Measurements from ENCODE around the gene DDR1.
"Not testable (repeated sequence)": the region's sequence is repeated elsewhere in the genome, so short reads cannot be mapped to it uniquely, and the experiment has no call there.

The DDR1 gene

DNA sequence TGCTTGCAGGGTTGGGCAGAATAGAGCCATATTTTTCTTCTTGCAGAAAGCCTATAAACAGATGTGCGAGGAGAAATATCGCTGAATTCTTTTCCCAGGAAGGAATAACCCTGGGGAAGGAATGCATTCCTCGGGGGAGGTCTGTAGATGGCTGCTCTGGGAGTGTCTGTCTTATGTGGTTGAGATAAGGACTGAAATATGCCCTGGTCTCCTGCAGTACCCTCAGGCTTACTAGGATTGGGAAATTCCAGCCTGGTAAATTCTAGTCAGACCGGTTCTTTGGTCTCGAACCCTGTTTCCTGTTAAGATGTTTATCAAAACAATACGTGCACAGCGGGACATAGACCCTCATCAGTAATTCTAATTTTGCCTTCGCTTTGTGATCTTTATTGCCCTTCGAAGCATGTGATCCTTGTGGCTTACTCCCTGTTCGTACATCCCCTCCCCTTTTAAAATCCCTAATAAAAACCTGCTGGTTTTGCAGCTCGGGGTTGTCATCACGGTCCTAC lies 15.0 kb upstream of the DDR1 start:
- H3K4me3 ChIP-seq (ENCODE audit: insufficient read depth, low read depth, low read length, poor library complexity, severe bottlenecking); H3K27me3 ChIP-seq (replicated peaks; ENCODE audit: control insufficient read depth, insufficient read depth, low read length, poor library complexity, severe bottlenecking); H3K9me3 ChIP-seq (ENCODE audit: control insufficient read depth, low read length); H3K27ac ChIP-seq (ENCODE audit: insufficient read depth, low read length, poor library complexity, severe bottlenecking); H3K36me3 ChIP-seq (ENCODE audit: control insufficient read depth, insufficient read depth, low read length); H3K4me1 ChIP-seq (ENCODE audit: control insufficient read depth, insufficient read depth, low read length, poor library complexity, severe bottlenecking); DNase-seq: not testable (repeated sequence)

GRCh38 chr6:30870546-30870945 lies 13.8 kb upstream of the DDR1 start:
- no peak for DNase-seq
- no peaks in the 10 kb centered on the region for H3K9me3 ChIP-seq (ENCODE audit: control insufficient read depth, low read length)
- H3K4me1 ChIP-seq (ENCODE audit: control insufficient read depth, insufficient read depth, low read length, poor library complexity, severe bottlenecking), result no peaks in the 10 kb centered on the region
- no peaks in the 10 kb centered on the region for H3K36me3 ChIP-seq (ENCODE audit: control insufficient read depth, insufficient read depth, low read length)
- H3K27ac ChIP-seq (ENCODE audit: insufficient read depth, low read length, poor library complexity, severe bottlenecking), result no peak overlapping the region
- no peaks in the 10 kb centered on the region for H3K27me3 ChIP-seq (replicated peaks; ENCODE audit: control insufficient read depth, insufficient read depth, low read length, poor library complexity, severe bottlenecking)
- no peak overlapping the region for H3K4me3 ChIP-seq (ENCODE audit: insufficient read depth, low read depth, low read length, poor library complexity, severe bottlenecking)

DNA sequence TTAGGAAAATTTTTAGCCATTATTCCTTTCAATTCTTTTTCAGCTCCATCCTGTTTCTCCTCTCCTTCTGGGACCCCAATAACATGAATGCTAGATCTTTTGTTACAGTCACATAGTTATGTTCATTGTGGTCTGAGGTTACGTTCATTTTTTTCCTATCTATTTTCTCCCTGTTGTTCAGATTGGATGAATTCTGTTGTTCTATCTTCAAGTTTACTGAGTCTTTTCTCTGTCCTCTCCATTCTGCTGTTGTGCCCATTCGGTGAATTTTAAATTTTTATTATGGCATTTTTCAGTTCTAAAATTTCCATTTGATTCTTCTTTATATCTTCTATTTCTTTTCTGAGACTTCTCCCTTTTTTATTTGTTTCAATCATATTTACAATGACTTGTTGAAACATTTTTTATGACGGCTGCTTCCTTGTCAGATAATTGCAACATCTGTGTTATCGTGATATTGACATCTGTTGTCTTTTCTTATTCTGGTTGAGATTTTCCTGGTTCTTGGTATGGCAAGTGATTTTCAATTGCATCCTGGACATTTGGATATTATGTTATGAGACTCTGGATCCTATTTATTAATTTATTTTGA lies 12.6 kb upstream of the DDR1 start:
- Histone ChIP-seq H3K9me3 (ENCODE audit: control insufficient read depth, low read length) (no peaks in the 10 kb centered on the region), H3K27me3 (replicated peaks; ENCODE audit: control insufficient read depth, insufficient read depth, low read length, poor library complexity, severe bottlenecking) (no peaks in the 10 kb centered on the region), H3K4me1 (ENCODE audit: control insufficient read depth, insufficient read depth, low read length, poor library complexity, severe bottlenecking) (no peaks in the 10 kb centered on the region), H3K4me3 (ENCODE audit: insufficient read depth, low read depth, low read length, poor library complexity, severe bottlenecking) (no peak overlapping the region), H3K27ac (ENCODE audit: insufficient read depth, low read length, poor library complexity, severe bottlenecking) (no peak overlapping the region), H3K36me3 (ENCODE audit: control insufficient read depth, insufficient read depth, low read length) (no peaks in the 10 kb centered on the region)
- no peak for DNase-seq

GRCh38 chr6:30873137-30873640 lies 11.1 kb upstream of the DDR1 start:
- H3K9me3 ChIP-seq (ENCODE audit: control insufficient read depth, low read length), result no peaks in the 10 kb centered on the region
- H3K4me3 ChIP-seq (ENCODE audit: insufficient read depth, low read depth, low read length, poor library complexity, severe bottlenecking), result no peak overlapping the region
- no peak for DNase-seq
- no peaks in the 10 kb centered on the region for H3K27me3 ChIP-seq (replicated peaks; ENCODE audit: control insufficient read depth, insufficient read depth, low read length, poor library complexity, severe bottlenecking)
- no peak overlapping the region for H3K27ac ChIP-seq (ENCODE audit: insufficient read depth, low read length, poor library complexity, severe bottlenecking)
- peaks cover 8% of the 10 kb centered on the region for H3K4me1 ChIP-seq (ENCODE audit: control insufficient read depth, insufficient read depth, low read length, poor library complexity, severe bottlenecking)
- no peaks in the 10 kb centered on the region for H3K36me3 ChIP-seq (ENCODE audit: control insufficient read depth, insufficient read depth, low read length)

GRCh38 chr6:30873795-30874194 lies 10.5 kb upstream of the DDR1 start:
- not testable (repeated sequence) for H3K27ac ChIP-seq (ENCODE audit: insufficient read depth, low read length, poor library complexity, severe bottlenecking); DNase-seq; H3K4me1 ChIP-seq (ENCODE audit: control insufficient read depth, insufficient read depth, low read length, poor library complexity, severe bottlenecking); H3K4me3 ChIP-seq (ENCODE audit: insufficient read depth, low read depth, low read length, poor library complexity, severe bottlenecking); H3K36me3 ChIP-seq (ENCODE audit: control insufficient read depth, insufficient read depth, low read length); H3K27me3 ChIP-seq (replicated peaks; ENCODE audit: control insufficient read depth, insufficient read depth, low read length, poor library complexity, severe bottlenecking); H3K9me3 ChIP-seq (ENCODE audit: control insufficient read depth, low read length)

GRCh38 chr6:30875244-30876038 lies 8.9 kb upstream of the DDR1 start:
- H3K27ac ChIP-seq (ENCODE audit: insufficient read depth, low read length, poor library complexity, severe bottlenecking), result no peak overlapping the region
- peaks cover 8% of the 10 kb centered on the region for H3K4me1 ChIP-seq (ENCODE audit: control insufficient read depth, insufficient read depth, low read length, poor library complexity, severe bottlenecking)
- H3K27me3 ChIP-seq (replicated peaks; ENCODE audit: control insufficient read depth, insufficient read depth, low read length, poor library complexity, severe bottlenecking), result no peaks in the 10 kb centered on the region
- H3K9me3 ChIP-seq (ENCODE audit: control insufficient read depth, low read length), result no peaks in the 10 kb centered on the region
- H3K36me3 ChIP-seq (ENCODE audit: control insufficient read depth, insufficient read depth, low read length), result no peaks in the 10 kb centered on the region
- H3K4me3 ChIP-seq (ENCODE audit: insufficient read depth, low read depth, low read length, poor library complexity, severe bottlenecking), result no peak overlapping the region
- no peak for DNase-seq

- Histone ChIP-seq H3K9me3 (ENCODE audit: control insufficient read depth, low read length) (no peaks in the 10 kb centered on the region), H3K27ac (ENCODE audit: insufficient read depth, low read length, poor library complexity, severe bottlenecking) (no peak overlapping the region), H3K4me3 (ENCODE audit: insufficient read depth, low read depth, low read length, poor library complexity, severe bottlenecking) (no peak overlapping the region), H3K36me3 (ENCODE audit: control insufficient read depth, insufficient read depth, low read length) (no peaks in the 10 kb centered on the region), H3K4me1 (ENCODE audit: control insufficient read depth, insufficient read depth, low read length, poor library complexity, severe bottlenecking) (peaks cover 8% of the 10 kb centered on the region), H3K27me3 (replicated peaks; ENCODE audit: control insufficient read depth, insufficient read depth, low read length, poor library complexity, severe bottlenecking) (no peaks in the 10 kb centered on the region)
- DNase-seq, result no peak
Measured at GRCh38 chr6:30876039-30876730, 8.1 kb upstream of the DDR1 start.

GRCh38 chr6:30877419-30878262 lies 6.7 kb upstream of the DDR1 start:
- H3K4me1 ChIP-seq (ENCODE audit: control insufficient read depth, insufficient read depth, low read length, poor library complexity, severe bottlenecking), result peaks cover 8% of the 10 kb centered on the region
- no peaks in the 10 kb centered on the region for H3K9me3 ChIP-seq (ENCODE audit: control insufficient read depth, low read length)
- no peaks in the 10 kb centered on the region for H3K27me3 ChIP-seq (replicated peaks; ENCODE audit: control insufficient read depth, insufficient read depth, low read length, poor library complexity, severe bottlenecking)
- peak overlapping the region; percentile 50 for H3K4me3 ChIP-seq (ENCODE audit: insufficient read depth, low read depth, low read length, poor library complexity, severe bottlenecking)
- no peaks in the 10 kb centered on the region for H3K36me3 ChIP-seq (ENCODE audit: control insufficient read depth, insufficient read depth, low read length)
- H3K27ac ChIP-seq (ENCODE audit: insufficient read depth, low read length, poor library complexity, severe bottlenecking), result no peak overlapping the region
- DNase-seq, result peak; percentile 47 to 62 (median 48)

DNA sequence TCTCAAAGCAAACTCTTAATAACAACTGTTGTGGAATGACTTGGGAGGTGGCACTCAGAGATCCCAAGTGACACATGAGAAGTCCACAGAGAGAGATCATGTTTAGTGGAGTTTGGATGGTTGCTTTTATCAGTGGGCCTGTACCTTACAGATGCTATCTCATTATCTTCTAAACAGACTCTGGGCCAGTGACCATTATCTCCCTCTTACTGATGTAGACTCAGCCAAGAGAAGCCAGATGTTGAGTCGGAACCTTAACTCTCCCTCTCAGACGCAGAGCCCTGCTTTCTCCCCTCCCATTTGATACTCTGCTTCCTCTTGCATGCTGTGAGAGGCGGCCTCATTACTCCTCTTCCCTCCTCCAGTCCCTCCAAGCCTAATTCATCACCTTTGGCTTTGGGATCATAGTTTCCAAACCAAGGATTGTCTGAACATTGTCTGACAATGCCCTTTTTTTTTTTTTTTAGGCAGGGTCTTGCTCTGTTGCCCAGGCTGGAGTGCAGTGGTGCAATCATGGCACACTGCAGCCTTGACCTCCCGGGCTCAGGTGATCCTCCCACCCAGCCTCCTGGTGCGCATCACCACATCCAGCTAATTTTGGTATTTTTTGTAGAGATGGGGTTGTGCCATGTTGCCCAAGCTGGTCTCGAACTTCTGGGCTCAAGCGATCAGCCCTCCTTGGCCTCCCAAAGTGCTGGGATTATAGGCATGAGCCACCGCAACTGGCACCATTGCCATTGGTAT lies 4.5 kb upstream of the DDR1 start:
- Histone ChIP-seq H3K4me1 (ENCODE audit: control insufficient read depth, insufficient read depth, low read length, poor library complexity, severe bottlenecking) (peaks cover 20% of the 10 kb centered on the region), H3K9me3 (ENCODE audit: control insufficient read depth, low read length) (no peaks in the 10 kb centered on the region), H3K27ac (ENCODE audit: insufficient read depth, low read length, poor library complexity, severe bottlenecking) (no peak overlapping the region), H3K36me3 (ENCODE audit: control insufficient read depth, insufficient read depth, low read length) (no peaks in the 10 kb centered on the region), H3K4me3 (ENCODE audit: insufficient read depth, low read depth, low read length, poor library complexity, severe bottlenecking) (no peak overlapping the region), H3K27me3 (replicated peaks; ENCODE audit: control insufficient read depth, insufficient read depth, low read length, poor library complexity, severe bottlenecking) (no peaks in the 10 kb centered on the region)
- DNase-seq, result no peak

Data from effector memory CD4-positive, alpha-beta T cell (primary cell).